Measurements from ENCODE around the gene MAPK8IP1. TPM values are rescaled to one million over a fixed set of nuclear protein-coding genes. Genes with fewer than 3 reads are reported as not detected.

MAPK8IP1 gene
- total and polyA plus RNA-seq, 12 donors: 14.5 to 73.7 (median 33.3) TPM

GRCh38 chr11:45926536-45927331, 41.3 kb downstream of the MAPK8IP1 start:
- no peak overlapping the region for H3K27ac ChIP-seq
- peaks cover 0 to 22% of the 10 kb centered on the region in 2 donors for H3K4me1 ChIP-seq (replicated peaks in 1 of 2)
- H3K4me3 ChIP-seq: no peak overlapping the region
- WGBS, 4 donors: 86 to 92% (median 89%) methylated on average over 7 to 12 of the region's 12 CpGs
- H3K36me3 ChIP-seq (replicated peaks in 1 of 2): no peaks in the 10 kb centered on the region
- peak in 2 of 7 donors; percentile 12 to 46 for DNase-seq
- TF ChIP-seq POLR2A (IDR thresholded peaks at IDR 0.05): no peak
- no peak for TF ChIP-seq CTCF (IDR thresholded peaks at IDR 0.05)
- H3K9me3 ChIP-seq (replicated peaks in 1 of 3): no peaks in the 10 kb centered on the region
- no peaks in the 10 kb centered on the region for H3K27me3 ChIP-seq
- intact Hi-C loops (cut with DNase I): no loop called here

DNA sequence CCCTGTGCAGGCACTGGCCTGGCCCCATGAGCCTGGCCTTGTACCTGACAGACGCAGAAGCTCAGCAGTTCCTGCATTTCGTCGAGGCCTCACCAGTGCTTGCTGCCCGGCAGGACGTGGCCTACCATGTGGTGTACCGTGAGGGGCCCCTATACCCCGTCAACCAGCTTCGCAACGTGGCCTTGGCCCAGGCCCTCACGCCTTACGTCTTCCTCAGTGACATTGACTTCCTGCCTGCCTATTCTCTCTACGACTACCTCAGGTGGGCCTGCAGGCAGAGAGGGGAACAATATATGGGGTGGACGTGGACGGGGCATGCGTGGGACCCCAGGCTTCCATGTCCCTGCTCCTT, 41.9 kb downstream of the MAPK8IP1 start:
- DNase-seq: peak in 2 of 7 donors; percentile 14 to 50
- H3K27me3 ChIP-seq: no peaks in the 10 kb centered on the region
- TF ChIP-seq CTCF (IDR thresholded peaks at IDR 0.05) (no peak), POLR2A (IDR thresholded peaks at IDR 0.05) (no peak)
- WGBS, 4 donors: 58 to 79% (median 67%) methylated on average over 2 to 15 of the region's 15 CpGs
- H3K36me3 ChIP-seq (replicated peaks in 1 of 2): peaks cover 0 to 3% of the 10 kb centered on the region in 2 donors
- no peak overlapping the region for H3K4me3 ChIP-seq
- no peak overlapping the region for H3K27ac ChIP-seq
- no peaks in the 10 kb centered on the region for H3K9me3 ChIP-seq (replicated peaks in 1 of 3)
- H3K4me1 ChIP-seq (replicated peaks in 1 of 2): peaks cover 0 to 18% of the 10 kb centered on the region in 2 donors
- intact Hi-C loops (cut with DNase I): no loop called here

DNA sequence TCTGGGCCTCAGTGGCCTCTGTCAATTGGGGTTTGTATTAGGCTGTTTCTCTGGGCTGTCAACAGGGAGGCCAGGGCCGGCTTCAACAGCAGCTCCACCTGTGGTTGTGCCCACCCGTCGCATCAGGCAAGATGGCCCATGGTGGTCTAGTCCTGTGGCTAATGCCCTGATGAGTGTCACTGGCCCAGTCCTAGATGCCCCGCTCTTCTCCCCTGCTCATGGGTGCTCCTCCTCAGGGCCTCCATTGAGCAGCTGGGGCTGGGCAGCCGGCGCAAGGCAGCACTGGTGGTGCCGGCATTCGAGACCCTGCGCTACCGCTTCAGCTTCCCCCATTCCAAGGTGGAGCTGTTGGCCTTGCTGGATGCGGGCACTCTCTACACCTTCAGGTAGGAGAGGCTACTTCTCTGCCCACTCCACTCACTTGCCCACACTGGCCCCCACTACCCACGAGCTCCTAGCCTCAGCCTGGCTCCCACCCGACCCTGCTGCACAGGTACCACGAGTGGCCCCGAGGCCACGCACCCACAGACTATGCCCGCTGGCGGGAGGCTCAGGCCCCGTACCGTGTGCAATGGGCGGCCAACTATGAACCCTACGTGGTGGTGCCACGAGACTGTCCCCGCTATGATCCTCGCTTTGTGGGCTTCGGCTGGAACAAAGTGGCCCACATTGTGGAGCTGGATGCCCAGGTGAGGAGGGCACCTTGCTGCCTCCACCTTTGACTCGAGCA, 42.4 kb downstream of the MAPK8IP1 start:
- no peaks in the 10 kb centered on the region for H3K9me3 ChIP-seq (replicated peaks in 1 of 3)
- intact Hi-C loops (cut with DNase I): no loop called here
- TF ChIP-seq POLR2A (IDR thresholded peaks at IDR 0.05) (no peak), CTCF (IDR thresholded peaks at IDR 0.05) (no peak)
- no peak overlapping the region for H3K27ac ChIP-seq
- WGBS, 4 donors: 91 to 94% (median 92%) methylated on average over 23 to 27 of the region's 27 CpGs
- DNase-seq: peak in 2 of 7 donors; percentile 13 to 48
- no peaks in the 10 kb centered on the region for H3K27me3 ChIP-seq
- H3K4me3 ChIP-seq: no peak overlapping the region
- peaks cover 0 to 4% of the 10 kb centered on the region in 2 donors for H3K36me3 ChIP-seq (replicated peaks in 1 of 2)
- peaks cover 0 to 12% of the 10 kb centered on the region in 2 donors for H3K4me1 ChIP-seq (replicated peaks in 1 of 2)

GRCh38 chr11:45928535-45929215, 43.2 kb downstream of the MAPK8IP1 start:
- H3K27ac ChIP-seq: no peak overlapping the region
- peak in 5 of 7 donors; percentile 45 to 67 (median 60) for DNase-seq
- intact Hi-C loops (cut with DNase I): no loop called here
- H3K4me3 ChIP-seq: no peak overlapping the region
- no peaks in the 10 kb centered on the region for H3K27me3 ChIP-seq
- no peaks in the 10 kb centered on the region for H3K9me3 ChIP-seq (replicated peaks in 1 of 3)
- 54 to 95% (median 70%) methylated on average over 2 to 13 of the region's 13 CpGs for WGBS, 4 donors
- H3K4me1 ChIP-seq (replicated peaks in 1 of 2): peaks cover 0 to 7% of the 10 kb centered on the region in 2 donors
- TF ChIP-seq CTCF (IDR thresholded peaks at IDR 0.05): no peak
- TF ChIP-seq POLR2A (IDR thresholded peaks at IDR 0.05): no peak
- peaks cover 0 to 12% of the 10 kb centered on the region in 2 donors for H3K36me3 ChIP-seq (replicated peaks in 1 of 2)

Data from adrenal gland (tissue), 12 donors.